Karpas-422 (cell line): ENCODE results near the gene CARD11. TPM values are rescaled to one million over a fixed set of nuclear protein-coding genes. Genes with fewer than 3 reads are reported as not detected.
A peak's percentile ranks its signal among the peaks of the same experiment; 100 is the strongest.

Experiments used
- DNase-seq: peaks from one replicate; pipeline ENCODE4 v3.0.0-alpha.2; 2015
- H2AFZ ChIP-seq: fragments of 200-600 bp; sonication (generic); 2 replicates; pipeline ENCODE4 v1.6.1; 2014; ENCODE audit warnings: antibody characterized with exemption, low read length, mixed read lengths
- H3K27ac ChIP-seq: fragments of 200-600 bp; sonication (generic); 2 replicates; pipeline ENCODE4 v1.5.1; 2014; ENCODE audit warnings: mild to moderate bottlenecking, low read length, moderate library complexity
- H3K27me3 ChIP-seq: fragments of 200-600 bp; sonication (generic); 2 replicates; pipeline ENCODE4 v1.6.1; 2014; ENCODE audit warnings: low read length, mixed read lengths
- H3K36me3 ChIP-seq: fragments of 200-600 bp; sonication (generic); 2 replicates; pipeline ENCODE4 v1.6.1; 2014; ENCODE audit warnings: low read length, mixed read lengths; ENCODE audit not compliant: insufficient read depth
- H3K4me1 ChIP-seq: fragments of 200-600 bp; sonication (generic); 2 replicates; pipeline ENCODE4 v1.6.1; 2014; ENCODE audit warnings: mild to moderate bottlenecking, low read length, mixed read lengths
- H3K4me2 ChIP-seq: fragments of 200-600 bp; sonication (generic); 2 replicates; pipeline ENCODE4 v1.6.1; 2014; ENCODE audit warnings: low read length, low read depth, mild to moderate bottlenecking; ENCODE audit not compliant: poor library complexity, severe bottlenecking
- H3K4me3 ChIP-seq: fragments of 200-600 bp; sonication (generic); 2 replicates; pipeline ENCODE4 v1.5.1; 2014; ENCODE audit warnings: mild to moderate bottlenecking, antibody characterized with exemption, low read length, mixed read lengths
- H3K79me2 ChIP-seq: fragments of 200-600 bp; sonication (generic); 2 replicates; pipeline ENCODE4 v1.6.1; 2014; ENCODE audit warnings: mild to moderate bottlenecking, low read length, mixed read lengths
- H3K9ac ChIP-seq: fragments of 200-600 bp; sonication (generic); 2 replicates; pipeline ENCODE4 v1.6.0; 2014; ENCODE audit warnings: low read length
- H3K9me2 ChIP-seq: fragments of 200-600 bp; sonication (generic), shearing (Covaris generic); replicated peaks from 2 replicates; pipeline ENCODE4 v1.6.0; 2014; ENCODE audit warnings: mild to moderate bottlenecking, low read length, moderate library complexity; ENCODE audit not compliant: insufficient read depth
- H3K9me3 ChIP-seq: fragments of 300-700, 200-600 bp; sonication (generic); 2 replicates; pipeline ENCODE4 v1.6.1; 2014; ENCODE audit warnings: low read length, mixed read lengths
- H4K20me1 ChIP-seq: fragments of 200-600 bp; sonication (generic); 2 replicates; pipeline ENCODE4 v1.6.1; 2014; ENCODE audit warnings: mild to moderate bottlenecking, antibody characterized with exemption, low read length, low read depth; ENCODE audit not compliant: insufficient read depth
- total RNA-seq: library from RNA; depleted of rRNA; stranded (reverse); fragments of >200 nt; shearing (Covaris generic); gene quantifications from 2 replicates; pipeline ENCODE4 v1.2.3, GENCODE V29; 2014; ENCODE audit warnings: low replicate concordance

The CARD11 gene
- total RNA-seq, 1 experiment from 2014 or later: 38.5 TPM

GRCh38 chr7:2982401-2982800 is 61.3 kb downstream of the CARD11 start:
- H3K79me2 ChIP-seq: peaks cover 19% of the 10 kb centered on the region
- no peak overlapping the region for H2AFZ ChIP-seq
- H3K9me3 ChIP-seq: no peaks in the 10 kb centered on the region
- no peaks in the 10 kb centered on the region for H3K36me3 ChIP-seq
- H4K20me1 ChIP-seq: peaks cover 37% of the 10 kb centered on the region
- no peaks in the 10 kb centered on the region for H3K9me2 ChIP-seq
- no peak for DNase-seq
- H3K4me2 ChIP-seq: no peak overlapping the region
- peaks cover 34% of the 10 kb centered on the region for H3K4me1 ChIP-seq
- no peak overlapping the region for H3K27ac ChIP-seq
- no peaks in the 10 kb centered on the region for H3K27me3 ChIP-seq
- H3K9ac ChIP-seq: no peak overlapping the region
- no peak overlapping the region for H3K4me3 ChIP-seq

DNA sequence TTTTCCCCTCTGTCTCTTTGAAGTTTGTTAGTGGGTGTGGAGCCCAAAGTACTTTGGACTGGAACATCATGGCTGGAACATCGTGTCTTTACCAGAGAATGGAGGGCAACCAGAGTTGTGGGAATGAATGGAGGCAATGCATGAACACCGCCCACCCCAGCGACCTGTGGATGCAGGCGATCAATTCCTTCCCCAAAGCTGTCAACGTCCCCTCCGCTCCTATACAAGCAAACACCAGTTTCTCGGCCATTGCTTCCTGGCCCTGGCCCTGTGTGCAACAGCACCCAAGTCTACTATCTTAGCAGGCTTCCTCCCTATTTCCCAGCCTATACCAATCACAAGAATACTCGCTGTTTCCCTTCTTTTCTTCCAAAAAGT is 62.6 kb downstream of the CARD11 start:
- no peak for DNase-seq
- H3K36me3 ChIP-seq: no peaks in the 10 kb centered on the region
- H2AFZ ChIP-seq: no peak overlapping the region
- peaks cover 34% of the 10 kb centered on the region for H3K4me1 ChIP-seq
- no peaks in the 10 kb centered on the region for H3K9me2 ChIP-seq
- peak overlapping the region; percentile 65; the same call in 1 of the 2 replicates for H3K4me3 ChIP-seq
- H4K20me1 ChIP-seq: peaks cover 31% of the 10 kb centered on the region
- peak overlapping the region; percentile 66; the same call in 1 of the 2 replicates for H3K9ac ChIP-seq
- H3K27me3 ChIP-seq: no peaks in the 10 kb centered on the region
- H3K9me3 ChIP-seq: no peaks in the 10 kb centered on the region
- peak overlapping the region; percentile 85; the same call in 1 of the 2 replicates for H3K27ac ChIP-seq
- H3K4me2 ChIP-seq: peak overlapping the region; percentile 79
- H3K79me2 ChIP-seq: peaks cover 10% of the 10 kb centered on the region

DNA sequence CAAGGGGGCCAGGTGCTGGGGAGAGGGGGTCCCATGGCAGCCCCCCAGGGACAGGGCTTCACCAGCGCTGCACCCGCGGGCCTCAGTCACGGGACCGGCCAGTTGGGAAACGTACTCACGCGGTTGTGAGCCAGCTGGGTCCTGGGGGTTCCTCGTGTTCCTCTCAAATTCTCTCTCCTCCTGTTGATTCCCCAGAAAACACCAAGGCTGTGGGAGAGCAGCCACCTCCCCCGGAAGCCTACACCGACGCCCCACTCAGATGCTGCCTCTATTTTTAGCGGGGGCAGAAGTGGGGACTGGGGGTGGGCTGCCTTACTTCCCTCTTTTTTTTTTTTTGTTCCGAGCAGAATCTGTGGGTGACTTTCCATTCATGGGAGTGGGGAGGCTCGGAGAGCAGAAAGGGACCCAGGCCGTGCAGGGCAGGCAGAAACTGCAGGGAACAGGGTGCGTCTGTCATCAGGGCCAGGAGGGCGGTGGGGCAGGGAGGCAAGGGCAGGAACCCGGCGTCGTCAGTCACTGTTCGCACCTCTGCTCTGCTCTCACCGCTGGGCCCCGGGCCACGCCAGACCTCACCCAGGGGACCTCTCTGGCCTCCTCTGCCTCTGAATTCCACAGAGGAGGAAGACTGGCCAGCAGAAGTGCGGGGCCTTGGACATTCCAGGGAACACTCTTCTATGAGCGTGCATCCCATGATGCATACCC is 63.1 kb downstream of the CARD11 start:
- H3K9me3 ChIP-seq: no peaks in the 10 kb centered on the region
- peaks cover 9% of the 10 kb centered on the region for H3K79me2 ChIP-seq
- H4K20me1 ChIP-seq: peaks cover 25% of the 10 kb centered on the region
- no peaks in the 10 kb centered on the region for H3K9me2 ChIP-seq
- H3K9ac ChIP-seq: peak overlapping the region; percentile 66
- no peak overlapping the region for H2AFZ ChIP-seq
- H3K27me3 ChIP-seq: no peaks in the 10 kb centered on the region
- H3K4me1 ChIP-seq: peaks cover 34% of the 10 kb centered on the region
- peak overlapping the region; percentile 79 for H3K4me2 ChIP-seq
- no peaks in the 10 kb centered on the region for H3K36me3 ChIP-seq
- H3K27ac ChIP-seq: peak overlapping the region; percentile 85
- peak overlapping the region; percentile 65; the same call in 1 of the 2 replicates for H3K4me3 ChIP-seq
- DNase-seq: peak; percentile 59

GRCh38 chr7:2979951-2980350 is 63.7 kb downstream of the CARD11 start:
- Histone ChIP-seq H2AFZ (no peak overlapping the region), H3K9ac (peak overlapping the region; percentile 66), H3K9me3 (no peaks in the 10 kb centered on the region), H3K4me2 (peak overlapping the region; percentile 79), H3K27ac (peak overlapping the region; percentile 85), H3K9me2 (no peaks in the 10 kb centered on the region), H3K79me2 (peaks cover 8% of the 10 kb centered on the region), H3K4me3 (peak overlapping the region; percentile 65), H3K36me3 (no peaks in the 10 kb centered on the region), H4K20me1 (peaks cover 24% of the 10 kb centered on the region), H3K4me1 (peaks cover 34% of the 10 kb centered on the region), H3K27me3 (no peaks in the 10 kb centered on the region)
- no peak for DNase-seq

GRCh38 chr7:2979201-2979631 is 64.5 kb downstream of the CARD11 start:
- Histone ChIP-seq H3K9me3 (no peaks in the 10 kb centered on the region), H3K79me2 (peaks cover 8% of the 10 kb centered on the region), H3K36me3 (no peaks in the 10 kb centered on the region), H3K9me2 (no peaks in the 10 kb centered on the region), H3K9ac (peak overlapping the region; percentile 66), H3K4me2 (peak overlapping the region; percentile 79), H2AFZ (no peak overlapping the region), H3K27ac (peak overlapping the region; percentile 85), H3K27me3 (no peaks in the 10 kb centered on the region), H3K4me3 (peak overlapping the region; percentile 65), H3K4me1 (peaks cover 34% of the 10 kb centered on the region), H4K20me1 (peaks cover 24% of the 10 kb centered on the region)
- DNase-seq: peak; percentile 82

DNA sequence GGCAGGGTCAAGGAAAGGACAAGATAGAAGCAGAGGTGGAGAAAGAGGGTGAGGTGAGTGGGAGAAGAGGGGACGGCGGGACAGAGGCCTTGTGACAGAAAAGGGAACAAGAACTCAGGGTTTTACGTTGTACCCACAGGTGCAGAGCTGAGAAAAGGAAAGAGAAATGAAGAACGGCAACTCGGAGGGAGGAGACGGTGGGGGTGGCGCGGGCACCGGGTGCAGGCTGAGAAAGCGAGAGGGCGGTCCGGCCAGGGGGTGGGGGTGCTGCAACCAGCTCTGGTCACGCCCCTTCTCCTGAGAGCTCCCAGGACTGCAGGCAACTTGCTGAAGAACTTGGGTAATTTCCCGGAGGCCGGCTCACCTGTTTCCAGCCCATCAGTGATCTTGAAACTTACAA is 65.3 kb downstream of the CARD11 start:
- H3K4me1 ChIP-seq: peaks cover 34% of the 10 kb centered on the region

GRCh38 chr7:2975821-2976371 is 67.8 kb downstream of the CARD11 start:
- H3K9me3 ChIP-seq: peaks cover 6% of the 10 kb centered on the region
- peaks cover 10% of the 10 kb centered on the region; the same call in 1 of the 2 replicates for H4K20me1 ChIP-seq
- H3K4me3 ChIP-seq: no peak overlapping the region
- H3K4me2 ChIP-seq: no peak overlapping the region
- H3K27me3 ChIP-seq: no peaks in the 10 kb centered on the region
- H2AFZ ChIP-seq: no peak overlapping the region
- no peak overlapping the region for H3K27ac ChIP-seq
- DNase-seq: no peak
- H3K9ac ChIP-seq: no peak overlapping the region
- H3K79me2 ChIP-seq: peaks cover 8% of the 10 kb centered on the region
- peaks cover 29% of the 10 kb centered on the region for H3K4me1 ChIP-seq
- no peaks in the 10 kb centered on the region for H3K9me2 ChIP-seq
- H3K36me3 ChIP-seq: no peaks in the 10 kb centered on the region; the same call in 1 of the 2 replicates

More for the DNA sequence above, 65.3 kb downstream of the CARD11 start:
- peak overlapping the region; percentile 79 for H3K4me2 ChIP-seq
- no peak overlapping the region for H2AFZ ChIP-seq
- no peaks in the 10 kb centered on the region for H3K9me3 ChIP-seq
- peaks cover 24% of the 10 kb centered on the region for H4K20me1 ChIP-seq
- H3K27me3 ChIP-seq: no peaks in the 10 kb centered on the region
- peak overlapping the region; percentile 66 for H3K9ac ChIP-seq
- H3K79me2 ChIP-seq: peaks cover 8% of the 10 kb centered on the region
- H3K27ac ChIP-seq: peak overlapping the region; percentile 85
- H3K4me3 ChIP-seq: peak overlapping the region; percentile 65
- peak; percentile 80 for DNase-seq
- no peaks in the 10 kb centered on the region for H3K36me3 ChIP-seq
- H3K9me2 ChIP-seq: no peaks in the 10 kb centered on the region

DNA sequence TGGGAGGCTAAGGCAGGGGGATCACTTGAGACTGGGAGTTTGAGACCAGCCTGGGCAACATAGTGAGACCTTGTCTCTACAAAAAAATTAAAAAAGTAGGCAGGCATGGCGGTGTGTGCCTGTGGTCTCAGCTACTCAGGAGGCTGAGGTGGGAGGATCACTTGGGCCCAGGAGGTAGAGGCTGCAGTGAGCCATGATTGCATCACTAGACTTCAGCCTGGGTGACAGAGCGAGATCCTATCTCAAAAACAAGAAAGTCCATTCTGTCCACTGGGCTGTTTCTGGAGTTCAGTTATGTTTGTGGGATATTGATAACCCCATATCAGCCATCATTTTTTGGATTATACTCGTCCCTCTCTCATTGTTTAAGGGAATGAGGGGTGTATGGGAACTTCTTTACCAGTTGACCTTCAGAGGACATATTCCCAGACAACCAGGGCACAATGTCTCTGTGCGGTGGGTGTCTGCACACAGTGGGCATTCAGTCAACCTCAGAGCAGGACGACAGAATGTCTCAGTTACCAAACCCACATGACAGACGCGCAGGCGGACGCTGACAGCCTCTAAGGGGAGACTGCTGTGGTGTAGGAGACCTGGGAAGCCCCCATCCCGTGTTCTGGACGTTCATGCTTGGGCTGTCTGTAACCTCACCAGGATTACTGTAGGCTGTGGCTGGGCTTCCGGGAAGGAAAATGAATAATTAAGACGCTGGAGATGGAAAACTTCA is 69.4 kb downstream of the CARD11 start:
- H3K36me3 ChIP-seq: peaks cover 10% of the 10 kb centered on the region; the same call in 1 of the 2 replicates
- no peaks in the 10 kb centered on the region for H3K9me2 ChIP-seq
- H3K27me3 ChIP-seq: no peaks in the 10 kb centered on the region
- H3K79me2 ChIP-seq: peaks cover 12% of the 10 kb centered on the region
- H3K27ac ChIP-seq: no peak overlapping the region
- DNase-seq: no peak
- H2AFZ ChIP-seq: no peak overlapping the region
- H3K4me3 ChIP-seq: no peak overlapping the region
- H3K9ac ChIP-seq: no peak overlapping the region
- H3K4me1 ChIP-seq: peaks cover 12% of the 10 kb centered on the region
- H3K9me3 ChIP-seq: peaks cover 20% of the 10 kb centered on the region
- no peaks in the 10 kb centered on the region for H4K20me1 ChIP-seq
- H3K4me2 ChIP-seq: no peak overlapping the region
